Measurements from ENCODE around the gene ECHDC3. TPM values are rescaled to one million over a fixed set of nuclear protein-coding genes. Genes with fewer than 3 reads are reported as not detected.

ECHDC3 gene
- total RNA-seq, 1 experiment from 2014 or later: 30.1 TPM

DNA sequence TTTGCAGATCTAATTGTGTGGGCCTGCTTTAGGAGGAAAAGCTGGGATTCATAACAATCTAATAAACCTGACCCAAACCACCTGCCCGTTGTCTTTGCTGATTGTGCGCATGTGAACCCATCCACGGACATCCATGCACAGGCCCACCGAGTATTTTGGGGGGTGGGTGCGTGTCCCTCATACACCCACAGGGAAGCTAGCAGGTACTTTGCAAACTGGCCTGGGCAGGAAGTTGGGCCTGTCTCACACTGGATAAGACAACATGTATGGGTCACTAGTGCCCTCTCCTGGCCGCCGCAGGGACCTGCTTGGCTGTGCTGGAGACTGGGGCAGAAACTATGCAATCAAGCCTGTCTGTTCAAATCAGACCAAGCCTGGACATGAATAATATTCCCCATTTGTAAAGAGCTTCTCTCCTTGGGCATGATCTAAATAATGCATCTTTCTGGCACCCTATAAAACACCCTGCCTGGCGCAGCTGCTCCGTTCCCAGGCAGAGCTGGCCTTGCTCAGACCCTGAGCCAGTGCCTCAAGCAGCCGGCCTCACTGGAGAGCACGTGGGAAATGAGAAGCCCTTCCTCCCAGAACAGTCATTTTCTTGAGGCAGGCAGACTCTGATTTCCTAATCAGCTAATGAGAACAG, 15.8 kb downstream of the ECHDC3 start:
- H3K4me3 ChIP-seq (ENCODE audit: low read depth, low read length): no peak overlapping the region
- peak; percentile 89 to 94 for DNase-seq
- H3K36me3 ChIP-seq (ENCODE audit: control insufficient read depth, insufficient read depth, low read length): no peaks in the 10 kb centered on the region
- Mint-ChIP-seq H3K4me3 (ENCODE audit: unreplicated experiment) (no peak overlapping the region), H3K9me3 (ENCODE audit: unreplicated experiment) (no peaks in the 10 kb centered on the region), H3K27me3 (ENCODE audit: insufficient read depth, unreplicated experiment) (no peaks in the 10 kb centered on the region), H3K27ac (ENCODE audit: unreplicated experiment) (peak overlapping the region; percentile 15), H3K36me3 (ENCODE audit: insufficient read depth, unreplicated experiment) (peaks cover 20% of the 10 kb centered on the region), H3K4me1 (ENCODE audit: low read depth, unreplicated experiment) (peaks cover 6% of the 10 kb centered on the region)
- H3K9me3 ChIP-seq: no peaks in the 10 kb centered on the region
- peak; percentile 95 to 99 for TF ChIP-seq CTCF (IDR thresholded peaks at IDR 0.05; ENCODE audit: insufficient read depth in 1 of 2, low read depth in 1 of 2, low read length in 1 of 2, severe bottlenecking in 1 of 2, unreplicated experiment in 1 of 2)
- no TSS peak for BruUV-seq (replicated peaks)
- no peaks in the 10 kb centered on the region for H3K27me3 ChIP-seq (replicated peaks; ENCODE audit: control insufficient read depth, insufficient read depth, low read length)
- intact Hi-C loops (cut with micrococcal nuclease; ENCODE audit: unreplicated experiment): loop anchor here (1.0 to 5.0 kb wide), 9 partner anchors 16 to 334 kb away; partner anchors contain the start of gene ECHDC3
- CTCF ChIA-PET: interaction anchor here (0.5 to 1.8 kb wide), 18 partner anchors 10 to 531 kb away, joined by 3 to 20 read pairs (median 4); partner anchors contain the start of gene USP6NL
- peaks cover 6% of the 10 kb centered on the region for H3K4me1 ChIP-seq
- POLR2A ChIA-PET: no interaction called here

GRCh38 chr10:11758527-11759236, 16.5 kb downstream of the ECHDC3 start:
- intact Hi-C loops (cut with micrococcal nuclease; ENCODE audit: unreplicated experiment): loop anchor here (1.0 to 5.0 kb wide), 9 partner anchors 16 to 334 kb away; partner anchors contain the start of gene ECHDC3
- Histone ChIP-seq H3K4me3 (ENCODE audit: low read depth, low read length) (no peak overlapping the region), H3K36me3 (ENCODE audit: control insufficient read depth, insufficient read depth, low read length) (no peaks in the 10 kb centered on the region), H3K4me1 (peaks cover 6% of the 10 kb centered on the region), H3K9me3 (no peaks in the 10 kb centered on the region), H3K27me3 (replicated peaks; ENCODE audit: control insufficient read depth, insufficient read depth, low read length) (no peaks in the 10 kb centered on the region)
- H3K27ac Mint-ChIP-seq (ENCODE audit: unreplicated experiment): no peak overlapping the region
- BruUV-seq (replicated peaks): no TSS peak
- H3K36me3 Mint-ChIP-seq (ENCODE audit: insufficient read depth, unreplicated experiment): peaks cover 20% of the 10 kb centered on the region
- no peak overlapping the region for H3K4me3 Mint-ChIP-seq (ENCODE audit: unreplicated experiment)
- H3K4me1 Mint-ChIP-seq (ENCODE audit: low read depth, unreplicated experiment): peaks cover 6% of the 10 kb centered on the region
- no peaks in the 10 kb centered on the region for H3K9me3 Mint-ChIP-seq (ENCODE audit: unreplicated experiment)
- POLR2A ChIA-PET: no interaction called here
- no peak for DNase-seq
- no peak for TF ChIP-seq CTCF (IDR thresholded peaks at IDR 0.05; ENCODE audit: insufficient read depth in 1 of 2, low read depth in 1 of 2, low read length in 1 of 2, severe bottlenecking in 1 of 2, unreplicated experiment in 1 of 2)
- no peaks in the 10 kb centered on the region for H3K27me3 Mint-ChIP-seq (ENCODE audit: insufficient read depth, unreplicated experiment)
- CTCF ChIA-PET: interaction anchor here (0.5 to 1.8 kb wide), 6 partner anchors 10 to 334 kb away, joined by 4 to 20 read pairs (median 10); partner anchors contain the start of gene USP6NL

GRCh38 chr10:11759347-11759746, 17.2 kb downstream of the ECHDC3 start:
- Mint-ChIP-seq H3K4me3 (ENCODE audit: unreplicated experiment) (no peak overlapping the region), H3K27ac (ENCODE audit: unreplicated experiment) (no peak overlapping the region), H3K36me3 (ENCODE audit: insufficient read depth, unreplicated experiment) (peaks cover 20% of the 10 kb centered on the region), H3K4me1 (ENCODE audit: low read depth, unreplicated experiment) (peaks cover 6% of the 10 kb centered on the region), H3K9me3 (ENCODE audit: unreplicated experiment) (no peaks in the 10 kb centered on the region), H3K27me3 (ENCODE audit: insufficient read depth, unreplicated experiment) (no peaks in the 10 kb centered on the region)
- no peaks in the 10 kb centered on the region for H3K27me3 ChIP-seq (replicated peaks; ENCODE audit: control insufficient read depth, insufficient read depth, low read length)
- ChIA-PET CTCF (interaction anchor here (0.6 kb wide), 2 partner anchors 72 to 96 kb away, joined by 3 to 4 read pairs; no protein-coding TSS in a partner anchor), POLR2A (no interaction called here)
- no peak for TF ChIP-seq CTCF (IDR thresholded peaks at IDR 0.05; ENCODE audit: insufficient read depth in 1 of 2, low read depth in 1 of 2, low read length in 1 of 2, severe bottlenecking in 1 of 2, unreplicated experiment in 1 of 2)
- no peaks in the 10 kb centered on the region for H3K9me3 ChIP-seq
- no peak overlapping the region for H3K4me3 ChIP-seq (ENCODE audit: low read depth, low read length)
- intact Hi-C loops (cut with micrococcal nuclease; ENCODE audit: unreplicated experiment): loop anchor here (5.0 kb wide), 1 partner anchor 227 kb away; no protein-coding TSS in a partner anchor
- BruUV-seq (replicated peaks): no TSS peak
- H3K36me3 ChIP-seq (ENCODE audit: control insufficient read depth, insufficient read depth, low read length): no peaks in the 10 kb centered on the region
- H3K4me1 ChIP-seq: peaks cover 6% of the 10 kb centered on the region
- no peak for DNase-seq
